ENCODE data around the gene NUP210.

DNA sequence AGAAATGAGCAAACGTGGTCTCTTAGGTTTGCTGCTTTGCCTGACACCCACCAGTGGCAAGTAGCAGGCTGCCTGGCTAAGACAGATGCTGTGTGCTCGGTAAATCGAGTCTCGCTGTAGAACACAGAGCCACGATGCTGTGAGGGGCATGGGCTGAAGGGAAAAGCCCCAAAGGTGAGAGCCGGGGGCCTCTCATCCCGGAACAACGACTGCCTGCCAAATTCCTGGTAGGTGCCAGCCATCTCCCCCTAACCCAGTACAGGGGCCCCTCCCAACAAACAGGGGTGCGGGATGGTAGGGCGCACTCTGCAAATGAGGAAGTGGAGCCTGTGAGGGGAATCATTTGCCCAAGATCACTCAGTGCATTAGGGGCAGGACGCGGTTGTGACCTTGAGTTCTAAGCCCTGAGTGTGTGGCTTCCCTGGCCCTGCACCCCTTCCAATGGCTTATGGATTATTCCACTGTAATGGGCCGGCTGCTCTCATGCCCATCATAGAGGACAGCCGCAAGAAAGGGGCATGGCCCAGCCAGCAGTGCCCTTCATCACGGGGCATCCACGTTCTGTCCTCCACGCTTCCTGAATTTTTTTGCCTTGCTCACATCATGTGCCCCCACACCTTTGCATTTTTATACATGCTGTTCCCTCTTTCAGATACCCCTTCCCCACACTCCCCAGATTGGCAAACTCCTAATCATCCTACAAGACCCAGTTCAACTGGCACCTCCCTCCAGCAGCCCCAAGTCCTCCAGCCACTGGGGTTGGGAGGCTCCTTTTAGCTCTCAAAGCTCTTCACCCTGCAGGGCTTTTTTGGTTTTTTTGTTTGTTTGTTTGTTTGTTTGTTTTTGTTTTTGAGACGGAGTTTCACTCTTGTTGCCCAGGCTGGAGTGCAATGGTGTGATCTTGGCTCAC, 125.4 kb downstream of the NUP210 start:
- TF ChIP-seq CTCF (IDR thresholded peaks at IDR 0.05; ENCODE audit: extremely low read depth in 1 of 2, insufficient read depth in 1 of 2, low read depth in 1 of 2, low read length in 2 of 2) = no peak
- no peak for TF ChIP-seq POLR2A (IDR thresholded peaks at IDR 0.05; ENCODE audit: low read depth, low read length)
- TF ChIP-seq EZH2 (IDR thresholded peaks at IDR 0.05; ENCODE audit: borderline replicate concordance, low read depth, low read length, severe bottlenecking) = no peak
- TF ChIP-seq MAX (IDR thresholded peaks at IDR 0.05; ENCODE audit: insufficient read depth, insufficient read length) = no peak
- no peak for TF ChIP-seq POLR2AphosphoS5 (IDR thresholded peaks at IDR 0.05; ENCODE audit: insufficient read depth, low read depth, low read length)
- TF ChIP-seq MYC (IDR thresholded peaks at IDR 0.05; ENCODE audit: low read depth, low read length) = no peak
- TF ChIP-seq JUN (IDR thresholded peaks at IDR 0.05; ENCODE audit: borderline replicate concordance, insufficient read depth, insufficient read length, low read depth) = no peak
- TF ChIP-seq FOS (IDR thresholded peaks at IDR 0.05; ENCODE audit: borderline replicate concordance, insufficient read depth, low read length) = no peak

Data from endothelial cell of umbilical vein (primary cell).